C4-2B (cell line): Measurements from ENCODE around the gene MALL.

Experiments
- CTCF ChIP-seq: fragments of 450-650 bp; conservative IDR thresholded peaks from 2 replicates; pipeline ENCODE4 v1.5.1; 2017; ENCODE audit warnings: mild to moderate bottlenecking
- ZFX ChIP-seq: fragments of 450-650 bp; IDR thresholded peaks from 2 replicates; pipeline ENCODE4 v1.6.1; 2017

GRCh38 chr2:110105183-110105582, 10.4 kb downstream of the MALL start:
- TF ChIP-seq CTCF (no peak), ZFX (no peak)
